ENCODE results near the gene AIP.
A peak's percentile ranks its signal among the peaks of the same experiment; 100 is the strongest.
"Not testable (repeated sequence)": the region's sequence is repeated elsewhere in the genome, so short reads cannot be mapped to it uniquely, and the experiment has no call there.

The AIP gene

GRCh38 chr11:67505605-67506396 is 23.0 kb downstream of the AIP start:
- DNase-seq (peak; percentile 95), ATAC-seq (peak; percentile 76)

- ATAC-seq = no peak
- no peak for DNase-seq
Measured at GRCh38 chr11:67506426-67507051, 23.7 kb downstream of the AIP start.

GRCh38 chr11:67507242-67507863 is 24.5 kb downstream of the AIP start:
- ATAC-seq (no peak), DNase-seq (no peak)

- DNase-seq (peak; percentile 99), ATAC-seq (peak; percentile 77)
Measured at GRCh38 chr11:67507864-67508485, 25.1 kb downstream of the AIP start, which contains the start of gene CDK2AP2. Gene CDK2AP2, minus strand, starts transcription at chr11:67508162. Its CDS starts 80 bp downstream, at chr11:67508082.

GRCh38 chr11:67508486-67509121 is 25.8 kb downstream of the AIP start:
- DNase-seq (peak; percentile 100), ATAC-seq (peak; percentile 11)

- ATAC-seq (no peak), DNase-seq (no peak)
Measured at GRCh38 chr11:67510023-67510345, 27.2 kb downstream of the AIP start.

GRCh38 chr11:67511558-67511957 is 28.7 kb downstream of the AIP start:
- ATAC-seq, DNase-seq: not testable (repeated sequence)

- ATAC-seq (no peak), DNase-seq (no peak)
Measured at GRCh38 chr11:67514116-67514515, 31.3 kb downstream of the AIP start.

- no peak for ATAC-seq
- DNase-seq = no peak
Measured at GRCh38 chr11:67516806-67517205, 34.0 kb downstream of the AIP start.

- no peak for DNase-seq
- no peak for ATAC-seq
Measured at GRCh38 chr11:67517784-67518552, 35.1 kb downstream of the AIP start.

- no peak for ATAC-seq
- no peak for DNase-seq
Measured at GRCh38 chr11:67519726-67520125, 36.9 kb downstream of the AIP start.

- no peak for ATAC-seq
- DNase-seq = no peak
Measured at GRCh38 chr11:67520856-67521824, 38.3 kb downstream of the AIP start.

GRCh38 chr11:67521924-67522323 is 39.1 kb downstream of the AIP start:
- DNase-seq (no peak), ATAC-seq (no peak)

- no peak for DNase-seq
- no peak for ATAC-seq
Measured at GRCh38 chr11:67522338-67522737, 39.5 kb downstream of the AIP start.

GRCh38 chr11:67522844-67523555 is 40.2 kb downstream of the AIP start, which contains the start of gene CABP2:
Gene CABP2, minus strand, starts transcription at chr11:67523446. Its CDS starts 120 bp downstream, at chr11:67523326.
- ATAC-seq = peak; percentile 25
- DNase-seq = no peak

GRCh38 chr11:67523556-67524479 is 41.0 kb downstream of the AIP start:
- ATAC-seq = no peak

GRCh38 chr11:67524480-67524808 is 41.6 kb downstream of the AIP start:
- ATAC-seq = no peak

More at GRCh38 chr11:67523556-67524479, 41.0 kb downstream of the AIP start:
- DNase-seq = no peak

GRCh38 chr11:67525275-67525976 is 42.6 kb downstream of the AIP start:
- ATAC-seq (no peak), DNase-seq (no peak)

More at GRCh38 chr11:67524480-67524808, 41.6 kb downstream of the AIP start:
- DNase-seq = no peak

Data from stimulated activated naive CD8-positive, alpha-beta T cell treated with anti-CD3 and anti-CD28 coated beads, Interleukin-15, Interleukin-2, amounts not matched to agents 100 U/mL and 50 U/mL, for 24 hours (primary cell).